COLO668 (cell line): ENCODE measurements around the gene HTR3A.

Source experiments
- DNase-seq: peaks from one replicate; lab custom pipeline; 2025; ENCODE audit not compliant: unreplicated experiment; lab: John Stamatoyannopoulos, UW

Gene HTR3A

GRCh38 chr11:113977701-113978100, 2.8 kb downstream of the HTR3A start:
- no peak for DNase-seq

GRCh38 chr11:113979431-113979830, 4.5 kb downstream of the HTR3A start:
- no peak for DNase-seq

GRCh38 chr11:113980785-113981184, 5.9 kb downstream of the HTR3A start:
- DNase-seq, result no peak

DNA sequence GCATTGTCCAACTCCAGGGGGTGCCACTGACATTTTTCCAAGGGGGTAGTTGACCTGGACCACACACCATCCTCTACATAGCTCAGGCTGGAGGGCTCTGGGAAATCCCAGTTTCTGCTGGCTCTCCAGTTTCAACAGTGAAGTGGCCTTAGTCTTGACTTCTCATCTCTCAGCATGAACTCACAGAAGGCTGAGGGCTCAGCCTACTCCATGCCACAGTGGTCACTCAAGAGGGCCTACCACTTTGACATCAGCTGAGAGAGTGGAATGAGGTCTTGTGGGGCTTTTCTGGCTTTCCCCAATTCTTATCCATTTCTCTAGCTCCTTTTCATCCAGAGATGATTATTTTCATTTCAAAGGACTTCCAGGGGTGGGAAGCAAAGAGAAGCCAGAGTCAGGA, 7.4 kb downstream of the HTR3A start:
- no peak for DNase-seq

GRCh38 chr11:113984781-113985180, 9.9 kb downstream of the HTR3A start:
- no peak for DNase-seq

DNA sequence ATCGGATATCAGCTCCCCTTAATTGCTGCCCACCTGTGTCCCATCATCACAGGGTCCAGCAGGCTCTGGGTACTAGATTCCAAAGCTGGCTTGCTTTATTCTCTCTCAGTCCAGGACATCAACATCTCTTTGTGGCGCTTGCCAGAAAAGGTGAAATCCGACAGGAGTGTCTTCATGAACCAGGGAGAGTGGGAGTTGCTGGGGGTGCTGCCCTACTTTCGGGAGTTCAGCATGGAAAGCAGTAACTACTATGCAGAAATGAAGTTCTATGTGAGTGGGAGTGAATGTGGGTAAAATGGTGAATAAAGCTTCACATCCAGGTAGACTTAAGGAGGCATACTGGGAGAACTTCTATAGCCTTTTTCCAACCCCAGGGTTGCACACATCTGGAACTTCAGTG, 11.0 kb downstream of the HTR3A start:
- no peak for DNase-seq

DNA sequence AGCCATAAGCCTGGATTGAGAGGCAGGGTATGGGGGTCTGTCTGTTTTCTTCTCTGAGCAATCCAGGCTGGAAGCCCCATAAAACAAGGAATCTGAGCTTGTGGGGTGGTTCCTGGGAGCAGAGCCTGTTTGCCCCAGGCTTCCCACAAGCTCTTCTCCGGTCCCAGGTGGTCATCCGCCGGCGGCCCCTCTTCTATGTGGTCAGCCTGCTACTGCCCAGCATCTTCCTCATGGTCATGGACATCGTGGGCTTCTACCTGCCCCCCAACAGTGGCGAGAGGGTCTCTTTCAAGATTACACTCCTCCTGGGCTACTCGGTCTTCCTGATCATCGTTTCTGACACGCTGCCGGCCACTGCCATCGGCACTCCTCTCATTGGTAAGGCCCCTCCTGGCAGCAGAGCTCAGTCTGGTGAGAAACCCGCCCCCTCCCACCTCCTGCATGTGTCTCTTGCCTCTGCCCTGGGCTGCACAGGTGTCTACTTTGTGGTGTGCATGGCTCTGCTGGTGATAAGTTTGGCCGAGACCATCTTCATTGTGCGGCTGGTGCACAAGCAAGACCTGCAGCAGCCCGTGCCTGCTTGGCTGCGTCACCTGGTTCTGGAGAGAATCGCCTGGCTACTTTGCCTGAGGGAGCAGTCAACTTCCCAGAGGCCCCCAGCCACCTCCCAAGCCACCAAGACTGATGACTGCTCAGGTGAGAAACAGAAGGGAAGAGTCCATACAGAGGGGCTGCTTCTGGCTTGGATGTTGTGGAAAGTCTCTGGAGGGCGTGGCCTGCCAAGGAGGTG, 11.6 kb downstream of the HTR3A start:
- DNase-seq, result no peak

GRCh38 chr11:113989381-113989780, 14.5 kb downstream of the HTR3A start:
- DNase-seq, result no peak

- no peak for DNase-seq
Observed at GRCh38 chr11:113989916-113990315, 15.0 kb downstream of the HTR3A start.

DNA sequence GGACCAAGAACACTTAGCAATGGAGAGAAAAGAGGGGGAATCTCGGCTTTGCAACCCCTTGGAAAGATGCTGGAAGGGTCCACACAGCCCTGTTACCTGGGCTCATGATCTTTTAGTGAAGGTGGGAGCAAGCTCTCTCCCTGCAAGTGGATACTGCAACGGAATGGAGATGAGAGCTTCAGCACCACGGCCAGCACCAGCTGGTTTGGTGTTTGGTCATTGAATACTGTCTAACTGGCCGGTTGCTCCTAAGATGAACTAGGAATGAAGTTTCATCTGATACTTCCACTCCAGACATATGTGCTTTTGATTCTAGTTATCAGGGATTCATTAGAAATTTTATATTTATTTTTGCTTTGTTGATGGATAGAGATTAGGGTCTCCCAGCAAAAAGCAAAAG, 16.3 kb downstream of the HTR3A start:
- DNase-seq, result no peak

DNA sequence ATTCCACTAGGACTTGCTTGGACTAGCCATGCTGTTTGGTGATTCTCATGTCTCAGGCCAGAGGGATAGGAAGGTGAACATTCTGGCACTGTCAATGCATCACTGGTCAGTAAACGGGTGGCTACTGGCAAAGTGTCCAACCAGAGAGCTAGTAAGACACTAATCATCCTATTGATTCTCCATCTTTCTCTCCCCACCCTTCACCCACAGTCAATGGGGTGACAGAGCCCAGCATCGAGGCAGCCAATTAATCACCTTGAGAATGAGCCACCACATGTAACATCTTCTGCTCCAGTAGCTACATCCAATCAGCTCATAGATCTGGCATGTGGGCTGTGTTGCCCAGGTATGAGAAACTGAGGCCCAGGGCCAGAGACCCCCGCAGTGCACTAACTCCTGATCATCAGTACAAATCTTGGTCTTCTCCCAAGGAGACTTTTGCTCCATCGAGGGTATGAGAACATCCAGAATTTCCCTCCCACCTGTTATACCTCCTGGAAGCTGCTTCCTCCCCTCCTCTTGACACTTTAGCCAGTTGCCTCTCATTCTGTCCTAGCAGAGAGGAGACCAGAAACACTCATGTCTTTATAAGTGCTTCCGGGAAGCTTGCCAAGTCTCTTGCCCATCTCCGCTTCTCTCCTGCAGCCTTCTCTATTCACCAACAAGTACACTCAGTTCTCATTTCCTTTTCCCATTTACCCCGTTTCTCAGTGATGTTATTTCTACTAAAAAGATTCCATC, 17.0 kb downstream of the HTR3A start:
- DNase-seq, result peak; percentile 32

GRCh38 chr11:113992459-113993110, 17.7 kb downstream of the HTR3A start:
- DNase-seq, result peak; percentile 14

DNA sequence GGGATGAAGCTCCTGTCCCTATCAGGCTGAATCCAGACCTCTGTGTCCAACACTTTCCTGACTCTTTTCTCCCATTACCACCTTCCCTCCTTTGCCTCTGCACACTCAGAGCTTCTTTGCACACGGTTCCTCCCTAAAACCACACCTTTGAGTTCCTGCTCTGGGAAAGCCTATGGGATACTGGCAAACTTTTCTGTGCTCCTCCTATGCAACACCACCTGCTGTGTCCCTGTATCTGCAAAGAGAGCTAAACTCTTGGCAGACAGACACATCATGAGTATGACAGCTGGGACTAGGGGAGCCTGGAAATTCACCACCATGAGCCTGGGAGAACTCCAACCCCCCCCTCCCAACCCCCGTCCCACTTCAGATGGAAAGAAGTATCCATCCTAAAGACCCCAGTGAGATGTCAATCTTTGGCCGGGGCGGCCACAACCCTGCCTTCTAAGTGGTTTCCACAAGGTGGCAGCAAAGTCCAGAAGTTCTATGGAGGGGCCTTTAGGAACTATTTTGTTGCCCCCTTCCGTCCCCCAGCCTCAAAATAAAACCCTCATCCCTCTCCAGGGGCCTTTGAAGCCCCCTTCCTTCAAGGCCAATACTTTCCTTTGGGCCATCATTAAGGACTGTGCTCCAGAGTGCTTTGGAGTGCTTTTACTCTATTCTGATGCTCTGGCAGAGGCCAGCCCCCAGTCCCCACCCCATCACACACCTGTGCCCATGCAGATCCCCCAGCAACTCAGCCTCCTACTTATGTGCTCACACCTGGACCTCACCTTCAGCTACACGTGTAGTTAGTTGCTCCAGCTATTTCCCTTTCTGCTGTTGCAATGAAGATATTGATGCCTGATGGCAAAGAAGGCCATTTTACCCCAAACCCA, 19.4 kb downstream of the HTR3A start:
- peak; percentile 7 for DNase-seq

GRCh38 chr11:113997473-113997872, 22.6 kb downstream of the HTR3A start:
- no peak for DNase-seq

DNA sequence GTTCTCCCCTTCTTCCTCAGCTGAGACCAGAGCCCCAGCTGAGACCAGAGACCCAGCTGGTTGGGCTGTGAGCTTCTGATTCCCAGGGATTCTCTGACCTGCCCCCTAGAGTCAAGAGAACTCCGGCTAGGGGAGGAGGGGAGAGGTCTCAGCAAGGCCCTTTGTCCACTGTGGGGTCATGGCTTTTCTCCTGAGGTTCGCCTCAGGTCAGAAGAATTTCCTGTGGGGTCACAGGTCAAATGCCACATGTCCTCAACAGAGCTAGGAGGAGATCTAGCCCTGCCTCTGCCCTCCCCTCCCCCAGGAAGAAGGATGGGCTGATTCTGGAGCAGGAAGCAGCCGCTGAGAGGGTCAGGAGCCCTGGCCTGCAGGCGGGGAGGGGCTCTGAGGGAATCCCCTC, 23.7 kb downstream of the HTR3A start:
- no peak for DNase-seq

GRCh38 chr11:114000526-114000925, 25.6 kb downstream of the HTR3A start:
- DNase-seq, result no peak

DNA sequence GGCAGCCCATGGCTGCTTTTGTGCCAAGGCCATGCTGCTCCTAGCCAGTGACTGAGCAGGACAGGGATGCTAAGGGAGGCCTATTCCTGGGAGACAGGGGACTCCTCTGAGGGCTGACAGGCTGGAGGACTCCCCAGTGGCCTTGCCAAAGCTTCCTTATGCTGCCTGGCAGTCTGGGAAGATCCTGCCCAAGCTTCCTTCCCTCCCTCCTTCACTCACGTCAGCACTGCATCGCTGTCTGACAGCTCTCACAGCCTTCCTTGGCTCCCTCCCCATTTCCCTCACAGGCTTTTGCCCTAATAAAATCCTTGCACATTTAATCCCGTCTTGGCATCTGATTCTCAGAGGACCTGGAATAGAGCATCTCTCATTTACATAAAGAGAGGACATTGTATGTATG, 26.5 kb downstream of the HTR3A start:
- no peak for DNase-seq

- no peak for DNase-seq
Observed at GRCh38 chr11:114008331-114008730, 33.4 kb downstream of the HTR3A start.

- no peak for DNase-seq
Observed at GRCh38 chr11:114010931-114011330, 36.0 kb downstream of the HTR3A start.

DNA sequence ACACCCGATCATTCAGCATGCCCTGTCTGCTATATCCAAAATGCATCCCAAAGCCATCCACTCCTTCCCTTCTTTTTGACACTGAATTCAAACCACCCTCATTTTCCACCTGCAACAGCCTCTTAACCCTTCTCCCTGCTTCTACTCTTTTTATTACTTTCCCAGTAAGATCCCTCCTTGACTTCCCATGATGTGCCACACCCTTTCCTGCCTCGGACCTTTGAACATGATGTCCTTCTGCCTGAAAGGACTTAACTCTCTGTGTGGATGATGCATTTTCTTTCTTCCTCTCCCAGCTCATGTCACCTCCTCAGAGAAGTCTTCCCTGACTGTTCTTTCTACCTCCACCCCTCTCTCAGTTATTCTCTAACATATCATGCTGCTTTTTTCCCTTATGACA, 36.5 kb downstream of the HTR3A start:
- DNase-seq, result no peak

DNA sequence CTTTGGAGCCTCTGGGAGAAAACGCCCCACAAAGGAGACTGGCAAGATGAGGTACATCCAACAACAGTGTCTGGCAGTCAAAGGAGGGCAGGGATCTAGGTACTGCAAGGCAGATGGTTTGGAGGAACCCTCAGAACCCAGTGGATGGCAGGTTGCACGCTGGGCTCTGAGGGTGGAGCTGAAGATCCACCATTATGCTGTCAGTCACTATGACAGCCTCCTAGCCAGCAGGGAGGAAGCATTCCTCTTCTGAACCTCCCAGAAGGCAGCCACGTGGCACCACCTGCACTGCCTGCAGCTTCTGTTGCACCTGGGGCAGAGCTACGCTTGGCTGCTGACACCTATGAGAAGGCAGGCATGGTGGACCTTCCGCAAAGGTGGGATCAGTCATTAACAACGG, 40.2 kb downstream of the HTR3A start:
- peak; percentile 23 for DNase-seq
